Measurements from ENCODE around the gene C1orf167. TPM values are rescaled to one million over a fixed set of nuclear protein-coding genes. Genes with fewer than 3 reads are reported as not detected.

The C1orf167 gene
- total and polyA plus RNA-seq, 2 of the 8 experiments (the other 6 are each of a cell fraction or from before 2014, with no cell fraction given): 0.70 to 1.3 TPM

DNA sequence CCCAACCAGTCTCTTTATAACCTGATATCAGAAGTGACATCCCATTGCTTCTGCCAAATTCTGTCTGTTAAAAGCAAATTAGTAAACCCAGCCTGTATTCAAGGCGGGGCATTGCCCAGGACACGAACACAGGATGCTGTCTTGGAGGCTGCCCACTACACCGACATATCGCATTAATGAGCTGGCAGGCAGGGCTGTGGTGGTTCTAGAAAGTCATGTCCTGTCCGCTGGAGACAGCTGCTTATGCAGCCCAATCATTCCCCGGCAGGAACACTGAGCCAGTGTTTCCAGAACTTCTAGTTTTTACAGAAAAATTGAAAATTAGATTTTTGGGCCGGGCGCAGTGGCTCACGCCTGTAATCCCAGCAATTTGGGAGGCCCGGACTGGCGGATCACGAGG is 19.3 kb downstream of the C1orf167 start (continued):
- TF ChIP-seq SUZ12 (IDR thresholded peaks at IDR 0.05; ENCODE audit: low read length): no peak
